Hepatocyte (in vitro differentiated cells): ENCODE results near the gene TRPM5. TPM values are rescaled to one million over a fixed set of nuclear protein-coding genes. Genes with fewer than 3 reads are reported as not detected.

Experiments
- DNase-seq: peaks from one replicate; pipeline ENCODE4 v3.0.0-alpha.2; 2016; ENCODE audit warnings: low spot score
- H2AFZ ChIP-seq: fragments of 200-600 bp; sonication (generic); 2 replicates; pipeline ENCODE4 v1.6.0; 2016; ENCODE audit warnings: antibody characterized with exemption, mild to moderate bottlenecking
- H3K27ac ChIP-seq: fragments of 200-600 bp; sonication (generic); 2 replicates; pipeline ENCODE4 v1.5.1; 2016; ENCODE audit warnings: mild to moderate bottlenecking
- H3K27me3 ChIP-seq: fragments of 200-600 bp; sonication (generic); 2 replicates; pipeline ENCODE4 v1.6.1; 2016
- H3K36me3 ChIP-seq: fragments of 200-600 bp; sonication (generic); replicated peaks from 2 replicates; pipeline ENCODE4 v1.5.1; 2016; ENCODE audit warnings: low read depth; ENCODE audit not compliant: insufficient read depth
- H3K4me1 ChIP-seq: fragments of 200-600 bp; sonication (generic); 2 replicates; pipeline ENCODE4 v1.5.1; 2016; ENCODE audit warnings: mild to moderate bottlenecking, moderate library complexity; ENCODE audit not compliant: insufficient read depth
- H3K4me2 ChIP-seq: fragments of 200-600 bp; sonication (generic); 2 replicates; pipeline ENCODE4 v1.6.0; 2016
- H3K4me3 ChIP-seq: fragments of 200-600 bp; sonication (generic); 2 replicates; pipeline ENCODE4 v1.5.1; 2016; ENCODE audit warnings: mild to moderate bottlenecking
- H3K79me2 ChIP-seq: fragments of 200-600 bp; sonication (generic); 2 replicates; pipeline ENCODE4 v1.6.0; 2017; ENCODE audit warnings: mild to moderate bottlenecking
- H3K9me2 ChIP-seq: fragments of 200-600 bp; sonication (generic); replicated peaks from 2 replicates; pipeline ENCODE4 v1.6.0; 2017; ENCODE audit warnings: mild to moderate bottlenecking; ENCODE audit not compliant: insufficient read depth
- H3K9me3 ChIP-seq: fragments of 200-600 bp; sonication (generic); 2 replicates; pipeline ENCODE4 v1.5.1; 2016; ENCODE audit warnings: low read depth, mild to moderate bottlenecking
- H4K20me1 ChIP-seq: fragments of 200-600 bp; sonication (generic); 2 replicates; pipeline ENCODE4 v1.6.0; 2016; ENCODE audit warnings: mild to moderate bottlenecking; ENCODE audit not compliant: insufficient read depth, poor library complexity, severe bottlenecking
- CTCF ChIP-seq: fragments of 200-600 bp; sonication (generic); IDR thresholded peaks from 2 replicates; pipeline ENCODE4 v1.5.1; 2016; ENCODE audit warnings: antibody characterized with exemption, mild to moderate bottlenecking; ENCODE audit not compliant: poor library complexity
- EZH2 ChIP-seq: fragments of 200-600 bp; sonication (generic); IDR thresholded peaks from 2 replicates; pipeline ENCODE4 v1.6.1; 2016; ENCODE audit warnings: antibody characterized with exemption, mild to moderate bottlenecking, borderline replicate concordance
- EZH2phosphoT487 ChIP-seq: fragments of 200-600 bp; sonication (generic); IDR thresholded peaks from one replicate; pipeline ENCODE4 v1.6.1; 2018; ENCODE audit warnings: antibody characterized with exemption, mild to moderate bottlenecking, low read depth, moderate library complexity; ENCODE audit not compliant: unreplicated experiment, severe bottlenecking
- WGBS: methylation state at CpG from one replicate; pipeline ENCODE4 v1.1.6; 2016; ENCODE audit warnings: low lambda C conversion rate; ENCODE audit errors: missing lambda C conversion rate; 5-methylcytosine and 5-hydroxymethylcytosine counted together
- polyA plus RNA-seq: library from polyadenylated mRNA; unstranded; fragments of >200 nt; fragmentation: Nextera tagmentation; extraction: Ambion mirVana; gene quantifications from 2 replicates; pipeline ENCODE4 v1.2.1, GENCODE V29; 2016
- total RNA-seq: library from RNA; depleted of rRNA; stranded (reverse); fragments of >200 nt; gene quantifications from 2 replicates; pipeline ENCODE4 v1.2.3, GENCODE V29; 2014

TRPM5 gene
- total and polyA plus RNA-seq, 2 experiments from 2014 or later: 0.07 to 0.13 TPM

GRCh38 chr11:2447253-2447950, 3.1 kb upstream of the TRPM5 start:
- no peaks in the 10 kb centered on the region for H3K9me2 ChIP-seq
- H3K4me1 ChIP-seq: no peaks in the 10 kb centered on the region
- no peak for TF ChIP-seq CTCF
- no peak for TF ChIP-seq EZH2phosphoT487
- TF ChIP-seq EZH2: no peak
- no peak overlapping the region for H2AFZ ChIP-seq
- H3K9me3 ChIP-seq: no peaks in the 10 kb centered on the region
- WGBS: 90% methylated on average over 11 of the region's 12 CpGs
- DNase-seq: no peak
- H3K27ac ChIP-seq: no peak overlapping the region
- no peaks in the 10 kb centered on the region for H3K79me2 ChIP-seq
- H3K27me3 ChIP-seq: peaks cover 33% of the 10 kb centered on the region
- no peaks in the 10 kb centered on the region for H3K36me3 ChIP-seq
- H3K4me3 ChIP-seq: no peak overlapping the region
- no peak overlapping the region for H3K4me2 ChIP-seq
- H4K20me1 ChIP-seq: no peaks in the 10 kb centered on the region

DNA sequence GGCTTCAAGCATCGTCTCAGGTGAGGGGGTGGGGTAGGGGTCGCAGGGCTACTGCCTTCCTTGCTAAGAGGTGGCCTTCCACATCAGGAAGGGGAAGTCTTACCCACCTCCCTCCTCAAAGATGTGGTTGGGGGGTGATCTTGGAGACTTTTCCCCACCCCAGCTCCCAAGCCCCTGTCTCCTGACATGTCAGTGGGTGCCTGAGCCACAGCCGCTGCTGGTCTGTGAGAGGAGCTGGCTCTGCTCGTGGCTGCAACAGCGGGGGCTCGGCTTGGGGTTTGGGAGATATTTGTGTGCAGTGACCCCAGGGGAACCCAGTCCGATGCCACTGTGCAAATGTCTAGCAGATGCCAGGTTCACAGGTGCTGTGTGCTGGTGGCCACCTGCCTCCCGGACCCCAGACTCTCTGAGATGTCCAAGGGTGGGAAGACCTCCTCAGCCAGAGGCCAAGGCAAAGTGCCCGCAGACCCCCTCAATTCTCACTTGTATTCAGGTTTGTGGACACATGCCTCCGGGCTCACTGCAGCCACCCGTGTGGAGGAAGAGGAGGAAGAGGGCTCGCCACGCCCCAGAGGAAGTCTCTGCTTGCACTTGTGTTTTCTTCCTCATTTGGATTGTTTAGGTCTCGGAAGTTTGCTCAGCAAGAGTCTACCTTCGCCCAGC, 2.4 kb upstream of the TRPM5 start:
- H3K4me3 ChIP-seq: no peak overlapping the region
- H3K36me3 ChIP-seq: no peaks in the 10 kb centered on the region
- peaks cover 33% of the 10 kb centered on the region for H3K27me3 ChIP-seq
- H3K4me1 ChIP-seq: no peaks in the 10 kb centered on the region
- DNase-seq: no peak
- WGBS: 86% methylated on average over 15 of the region's 15 CpGs
- H3K4me2 ChIP-seq: no peak overlapping the region
- TF ChIP-seq CTCF: no peak
- TF ChIP-seq EZH2phosphoT487: no peak
- no peak for TF ChIP-seq EZH2
- no peak overlapping the region for H2AFZ ChIP-seq
- no peaks in the 10 kb centered on the region for H3K9me3 ChIP-seq
- no peak overlapping the region for H3K27ac ChIP-seq
- no peaks in the 10 kb centered on the region for H3K79me2 ChIP-seq
- no peaks in the 10 kb centered on the region for H4K20me1 ChIP-seq
- no peaks in the 10 kb centered on the region for H3K9me2 ChIP-seq

DNA sequence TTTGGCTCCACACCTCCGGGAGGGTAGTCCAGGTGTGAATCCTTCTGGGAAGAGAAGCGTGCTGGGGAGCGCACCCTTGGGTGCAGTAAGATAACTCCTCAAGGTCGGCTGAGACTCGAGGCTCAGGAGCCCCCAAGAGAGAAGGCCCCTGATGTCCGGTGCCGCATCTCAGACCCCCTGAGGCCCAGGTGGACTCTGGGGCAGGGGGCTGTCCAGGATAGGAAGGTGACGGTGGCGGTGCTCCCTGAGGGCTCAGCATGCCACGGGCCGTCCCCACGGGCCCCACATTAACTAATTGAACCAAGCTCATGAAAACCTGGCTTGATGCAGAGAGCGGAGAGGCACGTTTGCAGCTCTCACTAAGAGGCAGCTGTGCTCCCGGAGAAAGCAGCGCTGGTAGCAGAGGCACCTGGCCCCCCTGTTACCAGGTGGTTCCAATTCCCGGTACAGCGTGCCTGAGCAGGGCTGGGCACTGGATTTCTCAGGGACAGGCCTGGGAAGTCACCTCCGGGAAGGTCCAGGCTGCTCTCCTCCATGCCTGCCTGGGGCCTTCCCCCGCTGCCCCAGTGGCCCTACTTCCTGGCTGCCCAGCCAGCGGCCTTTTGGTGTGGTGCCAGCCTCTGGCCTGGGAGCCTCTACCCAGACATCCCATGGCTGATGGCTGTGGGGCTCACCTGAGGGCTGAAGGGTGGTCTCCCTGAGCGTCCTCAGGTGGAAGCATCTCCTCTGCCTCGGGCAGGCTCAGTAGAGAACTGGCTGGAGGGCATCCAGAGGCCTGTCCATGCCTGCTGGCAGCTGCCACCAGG, 1.6 kb upstream of the TRPM5 start:
- Histone ChIP-seq H3K27ac (no peak overlapping the region), H3K4me2 (peak overlapping the region; percentile 81), H3K9me2 (no peaks in the 10 kb centered on the region), H3K79me2 (no peaks in the 10 kb centered on the region), H3K27me3 (peaks cover 33% of the 10 kb centered on the region), H3K36me3 (no peaks in the 10 kb centered on the region), H2AFZ (no peak overlapping the region), H4K20me1 (no peaks in the 10 kb centered on the region), H3K4me1 (no peaks in the 10 kb centered on the region), H3K9me3 (no peaks in the 10 kb centered on the region), H3K4me3 (no peak overlapping the region)
- no peak for DNase-seq
- WGBS: 69% methylated on average over 23 of the region's 23 CpGs
- no peak for TF ChIP-seq EZH2phosphoT487
- no peak for TF ChIP-seq EZH2
- TF ChIP-seq CTCF: no peak
